Gastroesophageal sphincter (tissue), 4 donors: ENCODE measurements around the gene RBM17. TPM values are rescaled to one million over a fixed set of nuclear protein-coding genes. Genes with fewer than 3 reads are reported as not detected.

Source experiments
- ATAC-seq: fragments of 150-250 bp; one replicate; pipeline ENCODE4 v1.9.1; 2016; ENCODE audit warnings: mild to moderate bottlenecking, moderate library complexity
- H3K27ac ChIP-seq, 4 donors: fragments of 200-600 bp; sonication (generic) in 3 of 4; 1 replicate in 3 of 4; 2 replicates in 1 of 4; pipeline ENCODE4 v1.5.1; 2016 to 2019
- H3K27me3 ChIP-seq: fragments of 200-600 bp; sonication (generic); one replicate; pipeline ENCODE4 v1.5.1; 2019
- H3K36me3 ChIP-seq, 2 donors: fragments of 200-600 bp; sonication (generic); one replicate each; pipeline ENCODE4 v1.5.1; 2019; ENCODE audit warnings: control low read depth in 1 of 2
- H3K4me1 ChIP-seq, 3 donors: fragments of 200-600 bp; sonication (generic); 1 replicate in 2 of 3; 2 replicates in 1 of 3; pipeline ENCODE4 v1.5.1; 2016 to 2019; ENCODE audit warnings: control low read depth in 2 of 3
- H3K4me3 ChIP-seq, 2 donors: fragments of 200-600 bp; sonication (generic); one replicate each; pipeline ENCODE4 v1.5.1; 2019; ENCODE audit warnings: mild to moderate bottlenecking in 1 of 2, moderate library complexity in 1 of 2
- H3K9me3 ChIP-seq, 3 donors: fragments of 200-600 bp; sonication (generic); one replicate each; pipeline ENCODE4 v1.5.1; 2017 to 2019; ENCODE audit warnings: control low read depth in 2 of 3
- EP300 ChIP-seq: sonication (generic); formaldehyde crosslinking; IDR thresholded peaks from one replicate; pipeline ENCODE4 v1.6.1; 2017; ENCODE audit warnings: antibody characterized with exemption, mild to moderate bottlenecking
- POLR2A ChIP-seq, 2 donors: fragments of 450-650 bp; IDR thresholded peaks; one replicate each; pipeline ENCODE4 v1.6.1; 2017; ENCODE audit warnings: antibody characterized with exemption in 2 of 2, mild to moderate bottlenecking in 2 of 2, moderate library complexity in 1 of 2
- POLR2AphosphoS5 ChIP-seq: sonication (generic); formaldehyde crosslinking; IDR thresholded peaks from one replicate; pipeline ENCODE4 v1.6.1; 2017; ENCODE audit warnings: antibody characterized with exemption
- WGBS, 2 donors: methylation state at CpG; one replicate each; pipeline ENCODE4 v1.1.5; 2018; ENCODE audit warnings: low coverage in 1 of 2; 5-methylcytosine and 5-hydroxymethylcytosine counted together
- total RNA-seq, 4 donors: library from RNA; depleted of rRNA; stranded (reverse); fragments of >200 nt; gene quantifications; one replicate each; pipeline ENCODE4 v1.1.0, GENCODE V29; 2016
- TF ChIP-seq, protein P1 (sequence below), 4 experiments: fragments of 200-600 bp in 2 of 4; fragments of 450-650 bp in 2 of 4; sonication (generic) in 1 of 4; IDR thresholded peaks; one replicate each; pipeline ENCODE4 v1.5.1; 2017 to 2019; ENCODE audit warnings: antibody characterized with exemption in 4 of 4, mild to moderate bottlenecking in 2 of 4, moderate library complexity in 2 of 4

The RBM17 gene
- total RNA-seq, 4 donors from 2014 or later = 51.0 to 72.9 (median 66.7) TPM

DNA sequence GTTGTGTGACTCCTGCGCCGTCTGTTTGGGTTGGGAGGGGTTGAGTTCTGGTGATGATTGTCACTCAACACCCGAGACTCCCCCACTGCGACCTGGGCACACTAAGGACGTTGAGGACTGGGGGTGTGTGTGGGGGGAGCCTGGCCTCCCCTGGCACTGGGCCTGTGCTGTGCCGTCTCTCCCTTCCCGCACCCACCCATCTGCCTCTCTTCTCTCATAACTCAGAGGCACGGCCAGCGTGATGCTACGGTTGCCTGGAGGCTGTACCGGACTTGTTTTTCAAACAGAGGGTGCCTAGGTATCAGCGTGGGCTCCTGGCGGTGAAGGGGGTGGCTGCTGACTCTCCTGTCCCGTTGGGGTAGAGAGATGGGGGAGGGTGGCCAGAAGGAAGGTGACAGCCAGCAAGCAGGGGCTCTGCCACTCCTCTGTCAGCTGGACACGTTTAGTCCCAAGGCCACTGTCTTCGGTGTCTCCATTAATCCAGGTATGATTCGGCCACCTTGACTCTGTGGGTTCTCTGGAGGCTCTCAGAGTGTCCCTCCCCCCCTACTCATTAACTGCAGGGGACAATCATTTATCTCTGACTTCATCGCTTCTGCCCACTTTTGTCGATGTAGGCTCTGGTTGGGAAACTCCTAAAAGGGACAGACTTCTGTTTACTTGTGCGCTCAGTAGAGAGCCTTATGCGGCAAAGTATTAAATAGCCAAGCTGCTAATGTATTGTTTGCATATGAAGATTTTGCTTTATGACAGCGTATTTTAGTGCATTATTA, 57.4 kb downstream of the RBM17 start:
- no peak for TF ChIP-seq EP300
- no peak for TF ChIP-seq POLR2A (IDR thresholded peaks at IDR 0.05)
- TF ChIP-seq, protein P1, sequence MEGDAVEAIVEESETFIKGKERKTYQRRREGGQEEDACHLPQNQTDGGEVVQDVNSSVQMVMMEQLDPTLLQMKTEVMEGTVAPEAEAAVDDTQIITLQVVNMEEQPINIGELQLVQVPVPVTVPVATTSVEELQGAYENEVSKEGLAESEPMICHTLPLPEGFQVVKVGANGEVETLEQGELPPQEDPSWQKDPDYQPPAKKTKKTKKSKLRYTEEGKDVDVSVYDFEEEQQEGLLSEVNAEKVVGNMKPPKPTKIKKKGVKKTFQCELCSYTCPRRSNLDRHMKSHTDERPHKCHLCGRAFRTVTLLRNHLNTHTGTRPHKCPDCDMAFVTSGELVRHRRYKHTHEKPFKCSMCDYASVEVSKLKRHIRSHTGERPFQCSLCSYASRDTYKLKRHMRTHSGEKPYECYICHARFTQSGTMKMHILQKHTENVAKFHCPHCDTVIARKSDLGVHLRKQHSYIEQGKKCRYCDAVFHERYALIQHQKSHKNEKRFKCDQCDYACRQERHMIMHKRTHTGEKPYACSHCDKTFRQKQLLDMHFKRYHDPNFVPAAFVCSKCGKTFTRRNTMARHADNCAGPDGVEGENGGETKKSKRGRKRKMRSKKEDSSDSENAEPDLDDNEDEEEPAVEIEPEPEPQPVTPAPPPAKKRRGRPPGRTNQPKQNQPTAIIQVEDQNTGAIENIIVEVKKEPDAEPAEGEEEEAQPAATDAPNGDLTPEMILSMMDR (IDR thresholded peaks at IDR 0.05) = no peak
- TF ChIP-seq POLR2AphosphoS5 = no peak
- H3K4me3 ChIP-seq = peak overlapping the region; percentile 88 to 93
- H3K36me3 ChIP-seq = peaks cover 0 to 14% of the 10 kb centered on the region in 2 donors
- peak overlapping the region in 3 of 4 donors; percentile 86 to 90 (median 87) for H3K27ac ChIP-seq
- no peaks in the 10 kb centered on the region for H3K27me3 ChIP-seq
- H3K9me3 ChIP-seq = no peaks in the 10 kb centered on the region
- WGBS, 2 donors = 59 to 77% methylated on average over 5 to 12 of the region's 22 CpGs
- ATAC-seq = no peak
- peaks cover 0 to 53% (median 16%) of the 10 kb centered on the region in 3 donors for H3K4me1 ChIP-seq

DNA sequence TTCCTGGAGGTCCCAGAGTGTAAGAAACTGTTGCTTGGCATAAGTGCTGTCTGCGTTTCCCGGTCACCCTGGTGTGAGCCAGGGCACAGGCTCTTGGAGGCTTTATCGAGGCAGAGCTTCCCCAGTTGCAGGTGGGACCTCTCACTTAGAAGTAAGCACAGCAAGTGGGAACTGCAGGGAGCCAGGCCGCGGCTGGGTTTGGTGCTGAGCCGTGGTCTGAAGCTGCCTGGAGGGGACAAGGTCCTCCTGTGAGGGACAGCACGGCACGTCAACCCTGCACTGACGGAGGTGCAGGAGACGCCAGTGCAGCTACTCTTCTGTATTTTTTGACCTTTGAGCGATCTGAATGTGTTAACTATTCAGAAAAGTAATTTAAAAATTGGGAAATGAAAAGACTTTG, 58.1 kb downstream of the RBM17 start:
- peaks cover 0 to 60% (median 18%) of the 10 kb centered on the region in 3 donors for H3K4me1 ChIP-seq
- H3K36me3 ChIP-seq = peaks cover 0 to 14% of the 10 kb centered on the region in 2 donors
- no peak overlapping the region for H3K27ac ChIP-seq
- no peaks in the 10 kb centered on the region for H3K27me3 ChIP-seq
- 94% methylated on average over 6 of the region's 11 CpGs; no CpG with 5 or more reads in 1 of the 2 donors for WGBS, 2 donors
- TF ChIP-seq POLR2A (IDR thresholded peaks at IDR 0.05) = no peak
- TF ChIP-seq, protein P1 (IDR thresholded peaks at IDR 0.05) = no peak
- no peak for TF ChIP-seq EP300
- TF ChIP-seq POLR2AphosphoS5 = no peak
- H3K4me3 ChIP-seq = no peak overlapping the region
- no peaks in the 10 kb centered on the region for H3K9me3 ChIP-seq
- no peak for ATAC-seq

DNA sequence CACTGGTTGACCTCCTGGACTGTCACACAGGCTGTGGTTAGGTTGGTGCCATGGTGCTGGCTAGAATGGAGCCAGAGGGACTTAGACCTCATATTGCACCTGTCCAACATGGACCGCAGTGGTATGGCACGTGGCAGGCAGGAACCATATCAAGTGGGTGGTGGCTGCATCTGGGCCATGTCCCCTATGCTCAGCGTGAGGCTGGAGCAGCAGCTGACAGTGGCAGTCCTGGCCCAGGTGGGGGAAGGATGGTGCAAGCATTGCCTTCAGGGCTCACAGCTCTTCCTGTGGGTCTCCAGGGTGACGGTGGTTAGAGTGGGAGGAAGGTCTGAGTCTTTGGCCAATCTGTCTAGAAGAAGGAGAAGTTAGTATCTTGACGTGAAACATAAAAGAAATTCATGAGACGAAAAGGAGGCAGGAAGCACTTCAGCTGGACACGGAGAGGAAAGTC, 59.4 kb downstream of the RBM17 start:
- H3K4me3 ChIP-seq = no peak overlapping the region
- no peaks in the 10 kb centered on the region for H3K9me3 ChIP-seq
- TF ChIP-seq POLR2A (IDR thresholded peaks at IDR 0.05) = no peak
- TF ChIP-seq POLR2AphosphoS5 = no peak
- no peaks in the 10 kb centered on the region for H3K27me3 ChIP-seq
- H3K4me1 ChIP-seq = peaks cover 0 to 64% (median 18%) of the 10 kb centered on the region in 3 donors
- ATAC-seq = no peak
- 54% methylated on average over 4 of the region's 7 CpGs; no CpG with 5 or more reads in 1 of the 2 donors for WGBS, 2 donors
- peaks cover 0 to 14% of the 10 kb centered on the region in 2 donors for H3K36me3 ChIP-seq
- no peak overlapping the region for H3K27ac ChIP-seq

DNA sequence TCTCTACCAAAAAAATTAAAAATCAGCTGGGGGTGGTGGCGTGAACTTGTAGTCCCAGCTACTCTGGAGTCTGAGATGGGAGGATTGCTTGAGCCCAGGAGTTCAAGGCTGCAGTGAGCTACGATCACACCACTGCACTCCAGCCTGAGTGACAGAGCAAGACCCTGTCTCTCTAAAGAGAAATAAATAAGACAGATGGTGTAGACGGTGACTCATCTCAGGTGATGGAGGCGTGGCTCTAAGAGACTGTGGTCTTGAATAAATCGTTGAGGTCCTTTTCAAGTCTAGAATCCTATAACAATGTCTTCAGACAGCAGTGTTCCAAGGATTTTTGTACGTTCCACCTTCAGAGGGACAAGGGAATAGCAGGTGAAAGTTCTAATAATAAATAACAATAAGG, 60.1 kb downstream of the RBM17 start:
- Histone ChIP-seq H3K4me3 (no peak overlapping the region), H3K4me1 (peaks cover 0 to 61% (median 18%) of the 10 kb centered on the region in 3 donors), H3K36me3 (peaks cover 0 to 14% of the 10 kb centered on the region in 2 donors), H3K9me3 (no peaks in the 10 kb centered on the region), H3K27me3 (no peaks in the 10 kb centered on the region), H3K27ac (no peak overlapping the region)
- TF ChIP-seq POLR2AphosphoS5 = no peak
- no peak for TF ChIP-seq EP300
- TF ChIP-seq POLR2A (IDR thresholded peaks at IDR 0.05) = no peak
- TF ChIP-seq, protein P1 (IDR thresholded peaks at IDR 0.05) = no peak
- 80 to 82% methylated on average over 1 to 6 of the region's 6 CpGs for WGBS, 2 donors
- ATAC-seq = no peak

DNA sequence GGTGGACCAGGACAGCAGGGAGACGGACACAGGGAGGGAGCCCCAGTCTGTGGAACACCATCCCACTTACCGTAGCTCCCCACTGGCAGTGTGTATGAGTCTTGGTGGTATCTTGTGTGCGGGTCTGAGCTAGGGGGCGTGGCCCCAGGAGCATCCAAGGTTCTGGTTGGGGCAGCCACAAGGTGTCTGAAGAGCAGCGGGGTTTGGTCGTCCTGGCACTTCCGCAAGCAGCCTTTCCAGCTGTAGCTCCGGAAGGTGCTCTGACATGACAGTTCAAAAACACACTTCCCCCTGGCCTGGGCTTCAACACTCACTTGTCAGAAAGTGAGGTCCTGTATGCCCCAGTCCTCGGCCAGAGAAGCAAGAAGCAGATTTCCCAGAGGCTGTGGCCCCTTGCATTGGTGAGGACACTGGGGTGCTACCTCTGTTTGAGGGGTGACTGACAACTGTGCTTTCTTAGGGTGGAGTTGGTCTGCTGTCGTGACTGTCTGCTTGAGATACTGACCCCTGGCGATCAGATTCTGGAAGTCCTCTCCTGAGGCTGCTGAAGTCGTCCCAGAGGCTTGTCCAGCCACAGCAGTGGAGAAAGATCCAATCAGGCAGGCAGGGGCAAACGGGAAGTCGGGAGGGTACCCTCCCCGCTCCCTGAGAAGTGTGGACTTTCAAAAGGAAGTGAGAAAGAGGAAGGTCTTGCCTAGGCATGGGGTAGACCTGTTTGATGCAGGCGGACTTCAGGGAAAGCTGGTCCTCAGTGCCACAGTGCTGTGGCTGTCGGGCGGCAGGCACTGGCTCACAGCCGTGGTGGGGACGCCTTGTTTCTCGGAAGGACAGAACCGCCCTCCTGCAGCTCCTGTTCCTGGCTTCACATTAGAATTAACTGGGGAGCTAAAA, 62.5 kb downstream of the RBM17 start:
- TF ChIP-seq, protein P1 (IDR thresholded peaks at IDR 0.05) = peak in 3 of 4 experiments; percentile 54 to 68 (median 58)
- no peak for TF ChIP-seq POLR2AphosphoS5
- no peak for TF ChIP-seq EP300
- no peak for TF ChIP-seq POLR2A (IDR thresholded peaks at IDR 0.05)
- WGBS, 2 donors = 46% methylated on average over 5 of the region's 22 CpGs; no CpG with 5 or more reads in 1 of the 2 donors
- peak; percentile 75 for ATAC-seq
- peaks cover 0 to 14% of the 10 kb centered on the region in 2 donors for H3K36me3 ChIP-seq
- peaks cover 0 to 43% (median 11%) of the 10 kb centered on the region in 3 donors for H3K4me1 ChIP-seq
- peak overlapping the region in 3 of 4 donors; percentile 29 to 60 (median 45) for H3K27ac ChIP-seq
- H3K27me3 ChIP-seq = no peaks in the 10 kb centered on the region
- no peak overlapping the region for H3K4me3 ChIP-seq
- H3K9me3 ChIP-seq = no peaks in the 10 kb centered on the region
